Calu3 (cell line): ENCODE results near the gene OTOF. TPM values are rescaled to one million over a fixed set of nuclear protein-coding genes. Genes with fewer than 3 reads are reported as not detected.

Experiments used
- BruUV-seq: library from RNA; stranded (reverse); fragments of 400-500 nt; replicated peaks from 2 replicates; lab custom pipeline; 2021; lab: Mats Ljungman, UMichigan
- CTCF ChIA-PET: fragments of 300-600 bp; sonication (Branson Sonifier 250); formaldehyde crosslinking; loops from one replicate; lab custom pipeline; 2022; ENCODE audit warnings: antibody characterized with exemption; lab: Charles Lee
- DNase-seq: peaks from one replicate; pipeline ENCODE4 v3.0.0; 2022
- H3K27ac Mint-ChIP-seq: one replicate; pipeline ENCODE4 v1.8.0; 2022; ENCODE audit warnings: mixed read lengths; ENCODE audit not compliant: unreplicated experiment
- H3K27me3 Mint-ChIP-seq: one replicate; pipeline ENCODE4 v1.8.0; 2022; ENCODE audit warnings: mixed read lengths; ENCODE audit not compliant: unreplicated experiment
- H3K36me3 Mint-ChIP-seq: one replicate; pipeline ENCODE4 v1.8.0; 2022; ENCODE audit warnings: mild to moderate bottlenecking, moderate library complexity, mixed read lengths; ENCODE audit not compliant: insufficient read depth, unreplicated experiment
- H3K4me1 Mint-ChIP-seq: one replicate; pipeline ENCODE4 v1.8.0; 2022; ENCODE audit warnings: mild to moderate bottlenecking, low read depth, mixed read lengths; ENCODE audit not compliant: unreplicated experiment
- H3K4me3 Mint-ChIP-seq: one replicate; pipeline ENCODE4 v1.8.0; 2022; ENCODE audit warnings: mild to moderate bottlenecking, low read depth, moderate library complexity, mixed read lengths; ENCODE audit not compliant: unreplicated experiment
- H3K9me3 Mint-ChIP-seq: one replicate; pipeline ENCODE4 v1.8.0; 2022; ENCODE audit warnings: low read depth, mixed read lengths; ENCODE audit not compliant: unreplicated experiment
- CTCF ChIP-seq: fragments of 200-600 bp; IDR thresholded peaks from one replicate; pipeline ENCODE4 v1.8.0; 2022; ENCODE audit warnings: antibody characterized with exemption; ENCODE audit not compliant: unreplicated experiment
- intact Hi-C: fragments of 100-400 bp; cut with micrococcal nuclease; formaldehyde crosslinking; loops from one replicate; pipeline ENCODE4 v1.10.0; 2022; ENCODE audit not compliant: unreplicated experiment
- total RNA-seq: library from RNA; stranded (reverse); gene quantifications from 2 replicates; pipeline ENCODE4 v1.2.3, GENCODE V29; 2022

The OTOF gene
- total RNA-seq, 1 experiment from 2014 or later = not detected

GRCh38 chr2:26432363-26432762 is 45.6 kb downstream of the OTOF start:
- no peaks in the 10 kb centered on the region for H3K27me3 Mint-ChIP-seq
- no peak overlapping the region for H3K4me3 Mint-ChIP-seq
- CTCF ChIA-PET = no interaction called here
- intact Hi-C loops = no loop called here
- BruUV-seq = no TSS peak
- no peaks in the 10 kb centered on the region for H3K9me3 Mint-ChIP-seq
- no peak overlapping the region for H3K27ac Mint-ChIP-seq
- H3K36me3 Mint-ChIP-seq = no peaks in the 10 kb centered on the region
- TF ChIP-seq CTCF = no peak
- peaks cover 21% of the 10 kb centered on the region for H3K4me1 Mint-ChIP-seq
- DNase-seq = no peak

GRCh38 chr2:26430826-26431225 is 47.1 kb downstream of the OTOF start:
- peaks cover 21% of the 10 kb centered on the region for H3K4me1 Mint-ChIP-seq
- DNase-seq = no peak
- H3K27ac Mint-ChIP-seq = no peak overlapping the region
- H3K9me3 Mint-ChIP-seq = no peaks in the 10 kb centered on the region
- CTCF ChIA-PET = no interaction called here
- no peak overlapping the region for H3K4me3 Mint-ChIP-seq
- intact Hi-C loops = no loop called here
- no peaks in the 10 kb centered on the region for H3K27me3 Mint-ChIP-seq
- no TSS peak for BruUV-seq
- TF ChIP-seq CTCF = no peak
- no peaks in the 10 kb centered on the region for H3K36me3 Mint-ChIP-seq

- no peak for TF ChIP-seq CTCF
- Mint-ChIP-seq H3K27ac (no peak overlapping the region), H3K9me3 (no peaks in the 10 kb centered on the region), H3K27me3 (no peaks in the 10 kb centered on the region), H3K36me3 (no peaks in the 10 kb centered on the region), H3K4me1 (peaks cover 12% of the 10 kb centered on the region), H3K4me3 (no peak overlapping the region)
- no TSS peak for BruUV-seq
- CTCF ChIA-PET = no interaction called here
- intact Hi-C loops = no loop called here
- DNase-seq = peak; percentile 6
Observed at GRCh38 chr2:26429779-26430578, 47.9 kb downstream of the OTOF start.

GRCh38 chr2:26428846-26429245 is 49.1 kb downstream of the OTOF start:
- H3K27ac Mint-ChIP-seq = no peak overlapping the region
- no peaks in the 10 kb centered on the region for H3K36me3 Mint-ChIP-seq
- intact Hi-C loops = no loop called here
- DNase-seq = no peak
- no peak for TF ChIP-seq CTCF
- H3K27me3 Mint-ChIP-seq = no peaks in the 10 kb centered on the region
- H3K4me1 Mint-ChIP-seq = peaks cover 6% of the 10 kb centered on the region
- CTCF ChIA-PET = no interaction called here
- no peaks in the 10 kb centered on the region for H3K9me3 Mint-ChIP-seq
- H3K4me3 Mint-ChIP-seq = no peak overlapping the region
- BruUV-seq = no TSS peak
